ENCODE results near the gene MFSD11. TPM values are rescaled to one million over a fixed set of nuclear protein-coding genes. Genes with fewer than 3 reads are reported as not detected.

The MFSD11 gene
- total RNA-seq, 1 donor = 40.5 TPM

GRCh38 chr17:76702076-76702475, 35.8 kb upstream of the MFSD11 start:
- DNase-seq (ENCODE audit: low read depth) = no peak
- no peak overlapping the region for H3K4me3 ChIP-seq (ENCODE audit: low read depth, low read length)
- no peak for TF ChIP-seq CTCF (IDR thresholded peaks at IDR 0.05; ENCODE audit: insufficient read depth, low read length)

- no peak for DNase-seq (ENCODE audit: low read depth)
- TF ChIP-seq CTCF (IDR thresholded peaks at IDR 0.05; ENCODE audit: insufficient read depth, low read length) = no peak
- no peak overlapping the region for H3K4me3 ChIP-seq (ENCODE audit: low read depth, low read length)
Measured at GRCh38 chr17:76702941-76703637, 34.8 kb upstream of the MFSD11 start.

GRCh38 chr17:76704805-76705204, 33.1 kb upstream of the MFSD11 start:
- H3K4me3 ChIP-seq (ENCODE audit: low read depth, low read length) = no peak overlapping the region
- no peak for TF ChIP-seq CTCF (IDR thresholded peaks at IDR 0.05; ENCODE audit: insufficient read depth, low read length)
- DNase-seq (ENCODE audit: low read depth) = no peak

GRCh38 chr17:76706817-76707216, 31.1 kb upstream of the MFSD11 start:
- no peak for DNase-seq (ENCODE audit: low read depth)
- no peak for TF ChIP-seq CTCF (IDR thresholded peaks at IDR 0.05; ENCODE audit: insufficient read depth, low read length)
- no peak overlapping the region for H3K4me3 ChIP-seq (ENCODE audit: low read depth, low read length)

- peak; percentile 66 for TF ChIP-seq CTCF (IDR thresholded peaks at IDR 0.05; ENCODE audit: insufficient read depth, low read length)
- peak overlapping the region; percentile 91 for H3K4me3 ChIP-seq (ENCODE audit: low read depth, low read length)
- DNase-seq (ENCODE audit: low read depth) = peak; percentile 62
Measured at GRCh38 chr17:76707985-76708807, 29.7 kb upstream of the MFSD11 start.

GRCh38 chr17:76709077-76709950, 28.6 kb upstream of the MFSD11 start:
- TF ChIP-seq CTCF (IDR thresholded peaks at IDR 0.05; ENCODE audit: insufficient read depth, low read length) = no peak

GRCh38 chr17:76709951-76710862, 27.7 kb upstream of the MFSD11 start:
- peak; percentile 60 for DNase-seq (ENCODE audit: low read depth)
- H3K4me3 ChIP-seq (ENCODE audit: low read depth, low read length) = peak overlapping the region; percentile 91

More at GRCh38 chr17:76709077-76709950, 28.6 kb upstream of the MFSD11 start:
- peak overlapping the region; percentile 91 for H3K4me3 ChIP-seq (ENCODE audit: low read depth, low read length)
- DNase-seq (ENCODE audit: low read depth) = peak; percentile 98
